Neural progenitor cell (in vitro differentiated cells): Measurements from ENCODE around the gene TEPSIN.

Source experiments
- CTCF ChIP-seq: fragments of 200-600 bp; sonication (generic); IDR thresholded peaks from 2 replicates; pipeline ENCODE4 v1.5.1; 2017; ENCODE audit warnings: antibody characterized with exemption, mild to moderate bottlenecking
- EZH2 ChIP-seq: fragments of 200-600 bp; sonication (generic); IDR thresholded peaks from 2 replicates; pipeline ENCODE4 v1.6.1; 2017; ENCODE audit warnings: antibody characterized with exemption, mild to moderate bottlenecking, moderate library complexity

- TF ChIP-seq CTCF: peak; percentile 40
- TF ChIP-seq EZH2: no peak
Observed at GRCh38 chr17:81189670-81190530, 49.0 kb downstream of the TEPSIN start.
